Upper lobe of left lung (tissue), 4 donors: ENCODE data around the gene ZNF93.

Experiments used
- CTCF ChIP-seq, 6 experiments: fragments of 450-650 bp in 4 of 6; fragments of 200-600 bp in 2 of 6; sonication (generic) in 2 of 6; IDR thresholded peaks; one replicate each; pipeline ENCODE4 v1.5.1; 2016 to 2019; ENCODE audit warnings: antibody characterized with exemption in 6 of 6
- POLR2A ChIP-seq, 4 donors: fragments of 450-650 bp; IDR thresholded peaks; one replicate each; pipeline ENCODE4 v1.5.1; 2016 to 2017; ENCODE audit warnings: antibody characterized with exemption in 4 of 4, mild to moderate bottlenecking in 2 of 4
- POLR2AphosphoS5 ChIP-seq, 2 donors: sonication (generic); formaldehyde crosslinking; IDR thresholded peaks; one replicate each; pipeline ENCODE4 v1.5.1; 2017; ENCODE audit warnings: antibody characterized with exemption in 2 of 2

GRCh38 chr19:19860756-19861390 lies 39.9 kb upstream of the ZNF93 start:
- TF ChIP-seq CTCF (IDR thresholded peaks at IDR 0.05), result no peak
- TF ChIP-seq POLR2A (IDR thresholded peaks at IDR 0.05), result no peak
- no peak for TF ChIP-seq POLR2AphosphoS5 (IDR thresholded peaks at IDR 0.05)
